Limb (tissue), 2 donors: ENCODE measurements around the gene OR9Q2.
"Not testable (repeated sequence)": the region's sequence is repeated elsewhere in the genome, so short reads cannot be mapped to it uniquely, and the experiment has no call there.

Experiments used
- DNase-seq, 2 donors: peaks; one replicate each; pipeline ENCODE4 v3.0.0-alpha.2; 2016; ENCODE audit errors: extremely low spot score in 2 of 2

Gene OR9Q2, protein sequence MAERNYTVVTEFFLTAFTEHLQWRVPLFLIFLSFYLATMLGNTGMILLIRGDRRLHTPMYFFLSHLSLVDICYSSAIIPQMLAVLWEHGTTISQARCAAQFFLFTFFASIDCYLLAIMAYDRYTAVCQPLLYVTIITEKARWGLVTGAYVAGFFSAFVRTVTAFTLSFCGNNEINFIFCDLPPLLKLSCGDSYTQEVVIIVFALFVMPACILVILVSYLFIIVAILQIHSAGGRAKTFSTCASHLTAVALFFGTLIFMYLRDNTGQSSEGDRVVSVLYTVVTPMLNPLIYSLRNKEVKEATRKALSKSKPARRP

DNA sequence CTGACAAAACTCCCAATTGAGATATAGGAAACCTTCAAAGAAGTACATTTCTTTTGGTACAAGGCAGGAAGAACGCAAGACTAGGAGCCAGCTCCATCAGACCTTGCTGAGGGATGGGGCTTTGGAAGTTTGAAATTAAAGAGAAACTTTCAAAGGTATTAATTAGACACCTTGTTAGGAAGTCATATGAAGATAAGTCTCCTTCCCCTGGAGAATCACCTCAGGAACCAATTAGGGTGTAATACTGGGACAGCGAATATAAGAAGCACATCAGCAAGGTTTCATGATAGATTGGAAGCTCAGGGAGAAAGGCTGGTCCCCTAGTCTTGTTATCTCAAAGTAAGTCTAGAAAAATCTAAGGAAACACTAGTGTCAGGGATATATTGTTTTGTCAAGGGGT, at the start of gene OR9Q2:
OR9Q2 (plus strand) TSS at position 301 of the 400 bp plus-strand sequence. CDS start 1,421 bp downstream, outside the sequence.
- DNase-seq = no peak

DNA sequence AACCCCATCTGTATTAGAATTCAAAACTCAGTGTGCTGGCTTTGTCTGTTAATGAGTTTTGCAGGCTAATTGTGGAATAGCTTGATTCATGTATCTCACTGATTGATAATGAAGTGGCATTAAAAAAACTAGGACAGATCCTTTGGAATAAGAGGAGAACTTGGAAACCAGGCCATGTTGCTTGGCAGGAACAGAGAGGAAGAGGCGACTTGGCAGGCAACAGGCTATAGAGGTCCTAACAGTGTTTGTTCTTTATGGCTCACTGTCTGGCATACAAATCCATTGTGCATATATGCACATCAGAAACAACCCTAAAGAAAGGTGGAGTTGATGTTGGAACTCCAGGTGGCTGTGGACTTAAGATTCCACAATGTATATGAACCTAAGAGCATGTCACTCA, 46.1 kb upstream of the OR9Q2 start:
- no peak for DNase-seq

DNA sequence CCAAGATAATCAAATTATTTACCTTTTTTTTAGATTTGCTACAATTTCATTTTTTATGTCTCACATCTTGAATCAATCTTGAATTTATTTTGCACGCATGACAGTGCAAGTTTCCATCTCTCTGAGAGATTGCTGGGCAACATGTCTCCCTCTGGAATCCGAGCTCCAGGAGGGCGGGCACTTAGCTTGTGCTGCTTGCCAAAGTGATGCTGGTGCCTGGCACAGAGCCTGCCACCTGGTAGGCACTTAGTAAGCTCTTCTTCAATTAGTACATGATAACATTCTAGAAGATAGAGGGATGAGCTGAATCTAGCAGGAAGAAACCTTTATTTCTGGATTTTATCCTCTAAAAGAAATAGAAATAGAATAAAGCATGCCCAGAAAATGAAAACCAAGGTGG, 36.1 kb upstream of the OR9Q2 start:
- DNase-seq = no peak

DNA sequence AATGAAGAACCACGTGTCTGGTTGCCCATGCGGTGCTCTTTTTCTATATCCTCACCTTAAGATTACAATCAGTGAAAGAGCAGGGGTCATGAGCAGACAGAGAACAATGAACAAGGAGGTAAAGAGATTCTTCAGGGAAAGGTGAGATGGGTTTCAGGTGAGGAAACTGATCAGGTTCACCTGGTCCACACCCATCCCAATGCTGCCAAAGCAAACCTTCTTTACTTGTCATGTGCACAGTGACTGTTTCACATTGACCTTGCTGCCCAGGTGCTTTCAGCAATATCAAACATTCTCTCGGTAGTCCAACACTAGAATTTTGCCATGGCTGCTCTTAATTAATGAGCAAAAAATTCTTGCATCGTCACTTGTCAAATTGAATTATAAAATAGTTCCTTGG, 24.5 kb upstream of the OR9Q2 start:
- no peak for DNase-seq

DNA sequence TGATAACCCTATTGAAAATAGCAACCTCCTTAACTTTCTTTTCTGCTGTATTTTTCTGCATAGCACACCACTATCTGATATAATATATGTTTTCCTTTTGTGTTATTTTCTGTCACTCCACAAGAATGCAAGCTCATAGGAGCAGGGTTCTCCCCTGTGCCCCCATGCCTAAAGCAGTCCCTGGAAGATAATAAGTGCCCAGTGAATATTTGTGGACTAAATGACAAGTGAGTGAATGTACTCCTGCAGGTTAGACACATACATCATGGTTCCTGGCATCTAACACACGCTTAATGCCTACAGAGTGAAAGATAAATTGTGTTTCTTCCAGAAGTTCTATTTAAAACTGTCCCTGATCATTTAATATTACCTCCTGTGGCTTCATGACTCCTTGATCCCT, 23.9 kb upstream of the OR9Q2 start:
- no peak for DNase-seq

DNA sequence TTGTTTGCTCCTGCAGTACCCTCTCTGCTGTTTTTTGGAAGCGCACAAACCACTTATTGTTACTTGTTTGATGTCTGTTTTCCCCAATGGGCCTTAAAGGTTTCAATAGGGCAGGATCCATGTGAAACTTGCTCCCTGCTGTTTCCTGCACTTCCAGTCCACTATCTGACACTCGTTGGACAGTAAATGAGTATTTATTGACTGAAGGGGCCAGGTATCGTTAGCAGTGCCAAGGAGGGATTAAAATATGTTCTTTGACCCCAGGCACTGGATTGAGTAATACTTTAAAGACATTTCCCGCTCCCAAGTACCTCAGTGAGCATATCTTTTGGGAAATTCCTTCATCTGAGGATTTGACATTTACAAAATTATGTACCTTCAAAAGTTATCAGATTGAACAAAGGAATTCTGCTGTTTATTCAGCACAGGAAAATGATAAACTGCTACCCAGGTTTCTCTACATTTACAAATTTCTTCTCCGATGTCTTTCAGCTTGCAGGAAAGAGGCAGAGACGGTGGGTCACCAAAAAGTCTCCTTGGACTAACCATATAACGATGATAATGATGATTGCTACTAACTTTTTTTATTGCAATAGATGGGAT, 23.3 kb upstream of the OR9Q2 start:
- no peak for DNase-seq

DNA sequence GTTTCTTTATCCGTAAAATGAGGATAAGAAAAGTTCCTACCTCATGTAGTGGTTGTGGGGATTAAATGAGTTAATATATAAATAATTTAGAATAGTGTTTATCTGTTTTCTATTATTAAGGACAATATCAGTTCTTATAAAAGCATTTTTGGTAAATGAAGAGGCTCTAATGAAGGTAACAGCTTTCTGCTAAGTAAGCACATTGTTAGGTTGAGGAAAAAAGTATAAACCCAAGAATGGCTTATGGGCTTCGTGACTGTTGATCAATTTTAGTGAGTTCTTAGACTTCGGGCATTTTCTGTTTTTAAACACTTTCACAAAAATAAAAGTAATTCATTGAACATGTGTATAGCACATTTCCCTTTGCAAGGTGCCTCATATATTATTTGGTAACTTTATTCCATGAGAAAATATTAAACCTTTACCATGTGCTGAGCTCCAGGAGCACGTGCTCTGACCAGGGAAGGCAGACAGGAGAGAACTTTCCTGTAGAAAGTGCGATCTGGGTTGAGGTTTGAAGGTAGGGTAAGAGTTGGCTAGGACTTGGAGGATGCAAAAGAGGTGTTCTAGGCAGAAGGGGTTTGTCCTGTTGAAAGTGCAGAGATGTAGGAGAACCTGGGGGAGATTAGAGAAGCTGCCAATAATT, 11.3 kb upstream of the OR9Q2 start:
- no peak for DNase-seq

DNA sequence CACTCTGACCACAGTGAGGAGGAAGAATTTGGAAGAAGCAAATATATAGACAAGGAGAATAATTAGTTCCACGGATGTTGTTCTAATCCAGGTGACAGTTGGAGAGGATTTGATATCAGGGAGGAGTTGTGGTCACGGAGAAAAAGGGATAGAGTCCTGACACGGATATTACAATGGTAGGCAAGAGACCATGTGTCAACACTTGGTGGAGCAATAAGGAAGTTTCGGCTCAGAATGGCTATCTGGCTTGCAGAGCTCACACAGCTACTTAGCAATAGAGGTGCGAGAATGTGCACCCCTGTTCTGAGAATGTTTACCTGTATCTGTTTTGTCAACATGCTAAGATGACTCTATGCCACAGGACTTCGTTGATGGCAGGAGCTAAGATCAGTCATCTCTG, 10.4 kb upstream of the OR9Q2 start:
- no peak for DNase-seq

DNA sequence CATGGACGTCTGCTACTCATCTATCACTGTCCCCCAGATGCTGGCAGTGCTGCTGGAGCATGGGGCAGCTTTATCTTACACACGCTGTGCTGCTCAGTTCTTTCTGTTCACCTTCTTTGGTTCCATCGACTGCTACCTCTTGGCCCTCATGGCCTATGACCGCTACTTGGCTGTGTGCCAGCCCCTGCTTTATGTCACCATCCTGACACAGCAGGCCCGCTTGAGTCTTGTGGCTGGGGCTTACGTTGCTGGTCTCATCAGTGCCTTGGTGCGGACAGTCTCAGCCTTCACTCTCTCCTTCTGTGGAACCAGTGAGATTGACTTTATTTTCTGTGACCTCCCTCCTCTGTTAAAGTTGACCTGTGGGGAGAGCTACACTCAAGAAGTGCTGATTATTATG, 9.2 kb upstream of the OR9Q2 start:
- DNase-seq = no peak

DNA sequence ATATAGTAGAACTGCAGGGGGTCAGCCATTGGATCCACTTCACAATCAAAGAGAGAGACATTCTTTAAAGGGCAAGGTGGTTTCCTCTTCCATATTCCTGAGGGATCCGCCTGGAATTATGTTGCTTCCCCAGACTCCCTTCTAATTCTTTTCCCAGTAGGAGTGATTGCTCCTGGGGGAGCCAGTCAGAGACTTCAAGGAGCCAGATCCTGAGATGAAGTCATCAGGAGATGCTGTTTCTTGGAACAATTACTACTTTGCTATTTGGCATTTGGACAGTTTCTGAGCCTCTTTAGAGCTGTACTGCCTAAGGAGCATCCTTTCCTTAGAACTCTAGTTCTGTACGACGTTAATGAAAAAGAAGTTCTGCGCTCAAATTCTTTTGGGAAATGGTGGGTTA, 1.9 kb upstream of the OR9Q2 start:
- DNase-seq = no peak

DNA sequence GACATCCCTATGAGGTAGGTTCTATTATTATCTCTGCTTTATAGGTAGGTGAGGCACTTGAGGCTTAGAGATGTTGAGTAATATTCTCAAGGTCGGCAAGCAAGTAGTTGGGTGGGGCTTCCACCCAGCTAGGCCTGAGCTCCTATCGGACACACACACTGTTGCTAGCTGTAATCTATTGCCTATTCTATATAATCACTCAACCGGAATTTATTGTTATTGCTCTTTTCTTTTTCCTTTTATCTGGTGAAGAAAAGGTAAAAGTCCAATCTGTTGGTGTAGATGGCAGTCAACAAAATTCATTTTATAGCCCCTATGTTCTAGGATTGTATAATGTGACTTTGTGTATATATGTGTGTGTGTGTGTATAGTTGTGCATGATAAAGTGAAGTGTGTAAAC, 3.4 kb downstream of the OR9Q2 start:
- DNase-seq = no peak

DNA sequence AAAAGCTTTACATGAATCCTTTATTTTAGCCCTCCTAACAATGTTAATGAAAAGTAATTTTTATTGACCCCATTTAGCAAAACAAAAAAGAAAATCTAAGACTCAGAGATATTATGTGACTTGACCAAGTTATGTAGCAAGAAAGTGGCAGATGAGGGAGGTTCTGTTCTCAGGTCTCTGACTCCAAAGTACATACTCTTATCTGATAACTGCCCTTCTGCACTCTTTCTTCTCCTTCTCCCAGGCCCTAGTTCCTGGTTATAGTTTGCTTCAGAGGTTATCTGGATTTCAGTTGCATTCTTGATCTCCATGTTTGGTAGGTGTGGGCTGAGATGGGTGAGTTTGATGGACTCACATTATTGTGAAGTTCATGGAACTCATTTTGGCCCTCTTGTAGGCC, 4.5 kb downstream of the OR9Q2 start:
- no peak for DNase-seq

DNA sequence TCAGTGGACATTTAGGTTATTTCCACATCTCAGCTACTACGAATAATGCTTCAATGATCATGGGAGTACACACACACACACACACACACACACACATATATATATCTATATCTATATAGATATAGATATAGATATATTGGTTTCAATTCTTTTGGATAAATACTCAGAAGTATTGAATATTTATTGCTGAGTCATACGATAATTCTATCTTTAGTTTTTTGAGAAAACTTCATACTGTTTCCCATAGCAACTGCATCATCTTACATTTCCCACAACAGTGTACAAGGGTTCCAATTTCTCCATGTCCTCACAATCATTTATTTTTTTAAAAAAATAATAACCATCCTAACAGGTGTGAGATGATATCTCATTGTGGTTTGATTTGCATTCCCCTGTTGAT, 7.1 kb downstream of the OR9Q2 start:
- no peak for DNase-seq

DNA sequence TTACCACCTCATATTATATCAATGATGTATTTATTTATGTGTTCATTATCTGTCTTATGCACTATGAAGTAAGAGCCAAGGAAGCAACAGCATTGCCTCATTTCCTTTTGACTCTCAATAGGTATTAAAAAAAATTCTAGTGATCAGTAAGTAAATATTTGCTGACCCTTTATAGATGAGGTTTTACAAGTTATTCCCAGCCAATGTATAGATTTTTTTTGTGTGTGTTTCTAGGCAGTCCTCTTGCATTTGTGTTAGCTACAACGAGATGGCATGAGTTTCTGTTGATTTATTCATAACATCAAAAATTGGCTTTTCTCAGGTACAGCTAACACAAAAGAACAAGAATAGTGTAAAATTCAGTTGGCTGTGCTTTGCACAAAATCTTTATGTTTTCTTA, 10.4 kb downstream of the OR9Q2 start:
- no peak for DNase-seq

DNA sequence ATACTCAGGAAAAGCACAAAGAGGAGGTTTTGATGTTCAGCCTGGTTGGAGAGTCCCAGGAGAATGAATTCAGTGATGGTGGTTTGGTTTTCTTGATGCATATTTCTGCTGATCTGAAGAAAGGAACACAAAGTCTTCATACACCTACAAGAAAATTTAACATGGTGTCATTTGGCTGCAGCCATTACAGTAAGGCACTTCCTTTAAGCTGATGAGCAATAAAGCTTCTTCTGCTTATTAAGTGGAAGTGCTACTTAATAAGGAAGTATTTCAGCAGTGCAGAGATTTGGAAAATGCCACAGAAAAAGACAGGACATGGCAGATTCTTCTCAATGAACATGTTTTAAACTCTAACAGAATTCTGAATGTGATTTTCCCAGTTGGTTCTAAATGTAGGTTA, 15.2 kb downstream of the OR9Q2 start, which contains the start of gene OR1S2:
OR1S2 (minus strand) TSS at position 101 of the 400 bp plus-strand sequence; CDS start at position 101, 0 bp downstream.
- no peak for DNase-seq

DNA sequence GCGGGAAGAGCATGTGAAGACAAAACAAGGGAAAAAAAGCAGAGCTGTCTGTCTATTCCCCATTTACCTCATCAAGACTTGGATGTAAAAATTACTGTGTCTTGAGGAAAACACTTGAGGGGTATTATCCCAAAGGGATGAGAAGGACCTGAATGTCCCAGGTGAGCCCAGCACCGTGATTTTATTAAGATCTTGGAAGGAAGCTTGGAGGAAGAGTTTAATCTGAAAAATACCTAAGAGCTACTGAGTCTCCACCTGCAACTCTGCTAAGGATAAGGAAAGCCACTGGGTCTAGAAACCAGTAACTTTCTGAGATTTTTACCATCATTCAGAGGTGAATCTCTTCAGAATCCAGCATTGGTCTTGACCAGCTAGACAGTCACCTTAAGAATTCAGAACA, 23.6 kb downstream of the OR9Q2 start, which contains the start of gene OR1S1:
OR1S1 (plus strand) TSS at position 301 of the 400 bp plus-strand sequence.
- DNase-seq = not testable (repeated sequence)

DNA sequence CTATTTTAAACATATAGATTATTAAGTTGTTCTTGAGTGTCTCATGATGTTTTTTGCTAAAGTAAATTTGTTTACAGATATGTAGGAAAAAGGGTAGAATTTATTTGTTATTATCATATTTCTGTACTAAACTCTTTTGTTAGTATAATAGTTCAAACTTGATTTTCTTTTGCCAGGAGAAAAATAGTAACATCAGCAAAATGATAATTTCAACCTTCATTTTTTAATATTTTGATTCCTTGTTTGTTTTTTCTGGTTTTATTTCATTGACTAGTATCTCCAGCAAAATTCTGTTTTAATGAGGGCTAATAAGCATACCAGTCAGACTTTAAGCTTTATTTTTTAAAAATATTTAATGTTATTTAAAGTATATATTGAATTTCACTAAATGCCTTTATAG, 27.6 kb downstream of the OR9Q2 start:
- no peak for DNase-seq

DNA sequence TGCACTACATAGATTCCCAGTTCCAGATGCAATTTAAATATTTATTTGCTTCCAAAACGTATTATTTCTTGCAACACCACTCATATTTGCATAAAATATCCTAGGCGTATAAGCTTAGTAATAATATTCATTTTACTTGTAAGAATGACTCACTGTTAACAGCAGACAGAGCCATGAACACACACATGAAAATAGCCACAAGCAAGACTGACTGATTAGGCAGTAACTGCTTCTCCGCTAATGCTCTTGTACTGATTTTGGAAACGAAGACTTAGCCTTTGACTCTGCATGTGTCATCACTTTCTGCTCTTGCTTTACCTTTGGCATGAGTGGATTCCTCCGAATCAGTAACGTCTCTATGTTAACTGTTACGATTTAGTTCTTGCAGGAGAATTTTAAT, 33.9 kb downstream of the OR9Q2 start:
- DNase-seq = no peak

DNA sequence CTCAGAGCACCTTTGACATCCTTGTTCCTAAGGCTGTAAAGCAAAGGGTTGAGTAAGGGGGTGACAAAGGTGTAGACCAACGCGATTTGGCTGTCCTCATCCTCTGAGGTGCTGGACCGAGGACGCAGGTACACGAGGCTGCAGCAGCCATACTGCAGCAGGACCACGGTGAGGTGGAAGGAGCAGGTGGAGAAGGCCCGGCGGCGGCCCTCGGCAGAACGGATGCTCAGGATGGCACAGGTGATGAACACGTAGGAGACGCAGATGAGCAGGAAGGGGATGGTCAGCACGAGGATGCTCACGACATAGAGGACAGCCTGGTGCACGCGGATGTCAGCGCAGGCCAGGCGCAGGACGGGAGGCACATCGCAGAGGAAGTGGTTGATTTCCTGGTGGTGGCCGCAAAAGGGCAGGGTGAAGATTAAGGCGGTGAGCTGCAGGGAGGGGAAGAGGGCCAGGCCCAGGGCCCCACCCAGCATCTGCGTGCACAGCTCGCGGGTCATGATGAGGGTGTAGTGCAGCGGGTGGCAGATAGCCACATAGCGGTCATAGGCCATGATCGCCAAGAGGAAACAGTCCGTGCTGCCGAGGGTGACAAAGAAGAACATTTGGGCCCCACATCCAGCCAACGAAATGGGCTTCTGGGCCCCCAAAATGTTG, 39.2 kb downstream of the OR9Q2 start:
- DNase-seq = no peak
